GM23338 (cell line): ENCODE results near the gene ADAMTS7.

Source experiments
- CTCF ChIP-seq, 2 experiments: fragments of 200-600 bp in 1 of 2; sonication (generic) in 1 of 2; conservative IDR thresholded peaks; 2 replicates each; pipeline versions ENCODE4 v1.5.1 to v1.6.1; 2016 to 2017; ENCODE audit warnings: antibody characterized with exemption in 2 of 2, low read depth in 2 of 2, mild to moderate bottlenecking in 2 of 2, moderate library complexity in 1 of 2
- EZH2 ChIP-seq: fragments of 200-600 bp; sonication (generic); IDR thresholded peaks from one replicate; pipeline ENCODE4 v1.8.0; 2017; ENCODE audit warnings: antibody characterized with exemption, mild to moderate bottlenecking, low read depth; ENCODE audit not compliant: unreplicated experiment
- POLR2AphosphoS5 ChIP-seq: IDR thresholded peaks from 2 replicates; pipeline ENCODE4 v1.6.1; 2016; ENCODE audit warnings: antibody characterized with exemption, low read depth
- TF ChIP-seq, protein P1 (sequence below): IDR thresholded peaks from one replicate; pipeline ENCODE4 v1.6.1; 2018; ENCODE audit warnings: antibody characterized with exemption; ENCODE audit not compliant: unreplicated experiment

DNA sequence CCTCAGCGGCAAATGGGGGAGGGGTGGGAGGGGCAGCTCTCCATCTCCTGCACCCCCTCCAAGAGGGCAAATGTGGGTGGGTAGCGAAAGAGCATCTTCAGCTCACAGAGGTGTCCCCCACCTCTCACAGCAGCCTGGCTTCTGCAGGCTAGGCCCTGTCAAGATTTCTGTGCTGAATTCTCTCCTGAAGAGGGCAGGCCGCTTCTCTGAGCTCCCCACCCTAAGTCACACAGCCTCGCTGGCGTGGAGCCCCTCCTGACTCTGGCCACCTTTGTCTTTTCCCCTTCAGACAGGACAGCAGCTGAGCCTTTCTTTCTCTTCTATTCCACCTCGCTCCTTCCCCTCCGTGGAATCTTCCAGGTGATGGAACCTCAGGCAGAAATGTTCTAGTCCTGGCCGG, 26.3 kb upstream of the ADAMTS7 start:
- peak; percentile 19 to 55; a peak in 3 of 4 replicates for TF ChIP-seq CTCF (conservative IDR thresholded peaks at IDR 0.05; ENCODE audit: low read depth in 2 of 2)
- no peak for TF ChIP-seq POLR2AphosphoS5
- TF ChIP-seq, protein P1, sequence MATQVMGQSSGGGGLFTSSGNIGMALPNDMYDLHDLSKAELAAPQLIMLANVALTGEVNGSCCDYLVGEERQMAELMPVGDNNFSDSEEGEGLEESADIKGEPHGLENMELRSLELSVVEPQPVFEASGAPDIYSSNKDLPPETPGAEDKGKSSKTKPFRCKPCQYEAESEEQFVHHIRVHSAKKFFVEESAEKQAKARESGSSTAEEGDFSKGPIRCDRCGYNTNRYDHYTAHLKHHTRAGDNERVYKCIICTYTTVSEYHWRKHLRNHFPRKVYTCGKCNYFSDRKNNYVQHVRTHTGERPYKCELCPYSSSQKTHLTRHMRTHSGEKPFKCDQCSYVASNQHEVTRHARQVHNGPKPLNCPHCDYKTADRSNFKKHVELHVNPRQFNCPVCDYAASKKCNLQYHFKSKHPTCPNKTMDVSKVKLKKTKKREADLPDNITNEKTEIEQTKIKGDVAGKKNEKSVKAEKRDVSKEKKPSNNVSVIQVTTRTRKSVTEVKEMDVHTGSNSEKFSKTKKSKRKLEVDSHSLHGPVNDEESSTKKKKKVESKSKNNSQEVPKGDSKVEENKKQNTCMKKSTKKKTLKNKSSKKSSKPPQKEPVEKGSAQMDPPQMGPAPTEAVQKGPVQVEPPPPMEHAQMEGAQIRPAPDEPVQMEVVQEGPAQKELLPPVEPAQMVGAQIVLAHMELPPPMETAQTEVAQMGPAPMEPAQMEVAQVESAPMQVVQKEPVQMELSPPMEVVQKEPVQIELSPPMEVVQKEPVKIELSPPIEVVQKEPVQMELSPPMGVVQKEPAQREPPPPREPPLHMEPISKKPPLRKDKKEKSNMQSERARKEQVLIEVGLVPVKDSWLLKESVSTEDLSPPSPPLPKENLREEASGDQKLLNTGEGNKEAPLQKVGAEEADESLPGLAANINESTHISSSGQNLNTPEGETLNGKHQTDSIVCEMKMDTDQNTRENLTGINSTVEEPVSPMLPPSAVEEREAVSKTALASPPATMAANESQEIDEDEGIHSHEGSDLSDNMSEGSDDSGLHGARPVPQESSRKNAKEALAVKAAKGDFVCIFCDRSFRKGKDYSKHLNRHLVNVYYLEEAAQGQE, result no peak
- no peak for TF ChIP-seq EZH2
